HG03354 (cell line): ENCODE data around the gene CD59.
"Not testable (repeated sequence)": the region's sequence is repeated elsewhere in the genome, so short reads cannot be mapped to it uniquely, and the experiment has no call there.

Experiments used
- ATAC-seq: cut with Tn5 transposase; IDR thresholded peaks from one replicate; pipeline ENCODE4 v1.9.1; 2021; ENCODE audit warnings: mild to moderate bottlenecking; ENCODE audit not compliant: unreplicated experiment, poor library complexity, severe bottlenecking

The CD59 gene

DNA sequence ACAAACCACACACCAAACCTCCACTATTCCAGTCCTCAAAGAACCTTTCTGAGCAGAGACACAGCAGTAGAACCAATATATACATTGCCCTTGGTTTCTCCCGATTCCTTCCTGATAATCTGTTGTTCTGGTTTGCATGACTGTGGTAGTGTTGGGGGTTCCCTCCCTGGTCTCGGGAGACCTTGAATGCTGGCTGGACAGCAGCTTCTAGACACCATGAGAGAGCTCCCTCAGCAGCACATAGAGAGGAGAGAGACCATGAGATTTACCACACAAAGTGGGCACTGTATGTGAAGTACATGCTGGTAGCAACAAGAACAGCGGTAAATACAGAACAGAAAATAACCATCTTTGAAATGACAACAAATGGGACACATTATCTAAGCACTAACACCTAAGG is 38.2 kb downstream of the CD59 start:
- ATAC-seq: no peak

DNA sequence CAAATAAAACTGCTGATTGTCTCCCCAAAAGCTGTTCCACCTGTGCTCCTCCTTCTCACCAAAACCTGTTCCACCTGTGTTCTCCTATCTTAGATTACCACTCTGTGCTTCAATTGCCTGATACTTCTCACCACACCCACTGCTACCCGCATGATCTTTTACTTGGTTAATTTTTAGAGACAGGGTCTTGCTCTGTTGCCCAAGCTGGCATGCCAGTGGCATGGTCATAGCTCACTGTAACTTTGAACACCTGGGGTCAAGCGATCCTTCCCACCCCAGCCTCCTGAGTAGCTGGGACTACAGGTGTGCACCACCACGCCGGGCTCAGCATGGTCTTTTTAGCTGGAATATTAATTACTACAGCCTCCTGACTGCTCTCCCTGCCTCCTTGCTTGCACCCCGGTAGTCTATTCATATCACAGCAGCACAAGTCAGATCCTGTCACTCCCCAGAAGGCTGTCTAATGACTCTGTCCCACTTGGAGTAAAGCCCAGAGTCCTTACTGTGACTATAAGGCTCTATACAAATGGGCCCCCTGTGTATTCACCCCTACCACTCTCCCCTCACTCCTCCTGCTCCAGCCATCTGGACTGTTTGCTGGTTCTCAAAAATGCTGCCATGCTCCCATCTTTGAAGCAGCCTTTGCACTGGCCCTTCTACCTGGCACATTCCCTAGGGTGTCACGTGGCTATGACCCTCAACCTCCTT is 39.1 kb downstream of the CD59 start:
- no peak for ATAC-seq

DNA sequence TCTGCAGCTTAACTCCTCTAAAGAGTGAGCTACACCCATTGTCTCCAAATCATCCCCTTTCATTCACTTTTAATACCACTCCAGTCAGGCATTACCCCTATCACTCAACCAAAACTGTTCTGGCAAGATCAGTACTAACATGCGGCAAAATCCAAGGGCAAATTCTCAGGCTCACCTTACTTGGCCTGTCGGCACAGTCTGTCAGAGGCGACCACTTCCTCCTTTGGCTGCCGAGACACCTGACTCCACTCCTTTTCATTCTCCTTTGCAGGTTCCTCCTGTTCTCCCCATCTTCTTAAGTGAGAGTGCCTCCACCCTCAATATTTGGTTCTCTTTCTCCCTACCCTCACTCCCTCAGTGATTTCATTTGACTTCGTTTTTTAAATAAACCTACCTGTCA is 39.8 kb downstream of the CD59 start:
- no peak for ATAC-seq

DNA sequence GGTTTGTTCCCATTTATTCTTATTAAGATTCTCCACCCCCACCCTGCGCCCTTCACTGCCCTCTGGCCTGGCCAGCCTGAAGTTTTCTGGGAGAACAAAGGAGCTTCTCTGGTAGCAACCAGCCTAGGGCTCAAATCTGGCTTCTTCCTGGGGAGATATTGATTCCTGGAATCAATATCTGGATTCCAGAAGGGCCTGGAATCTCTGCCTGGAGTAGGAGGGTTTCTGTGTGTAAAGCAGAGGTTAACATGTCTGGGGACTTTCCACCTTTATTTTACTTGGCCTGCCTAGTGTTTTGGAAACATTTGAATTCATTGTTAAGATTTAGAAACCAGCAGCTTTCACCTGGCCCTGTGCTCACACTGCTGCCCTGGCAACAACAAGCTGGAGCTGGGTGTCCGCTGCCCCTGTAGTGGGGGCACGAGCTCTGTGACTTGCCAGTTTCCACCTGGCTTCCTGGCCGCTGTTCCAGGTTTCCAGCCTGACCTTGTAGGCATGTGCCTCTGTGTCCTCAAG is 41.1 kb downstream of the CD59 start:
- ATAC-seq: no peak

DNA sequence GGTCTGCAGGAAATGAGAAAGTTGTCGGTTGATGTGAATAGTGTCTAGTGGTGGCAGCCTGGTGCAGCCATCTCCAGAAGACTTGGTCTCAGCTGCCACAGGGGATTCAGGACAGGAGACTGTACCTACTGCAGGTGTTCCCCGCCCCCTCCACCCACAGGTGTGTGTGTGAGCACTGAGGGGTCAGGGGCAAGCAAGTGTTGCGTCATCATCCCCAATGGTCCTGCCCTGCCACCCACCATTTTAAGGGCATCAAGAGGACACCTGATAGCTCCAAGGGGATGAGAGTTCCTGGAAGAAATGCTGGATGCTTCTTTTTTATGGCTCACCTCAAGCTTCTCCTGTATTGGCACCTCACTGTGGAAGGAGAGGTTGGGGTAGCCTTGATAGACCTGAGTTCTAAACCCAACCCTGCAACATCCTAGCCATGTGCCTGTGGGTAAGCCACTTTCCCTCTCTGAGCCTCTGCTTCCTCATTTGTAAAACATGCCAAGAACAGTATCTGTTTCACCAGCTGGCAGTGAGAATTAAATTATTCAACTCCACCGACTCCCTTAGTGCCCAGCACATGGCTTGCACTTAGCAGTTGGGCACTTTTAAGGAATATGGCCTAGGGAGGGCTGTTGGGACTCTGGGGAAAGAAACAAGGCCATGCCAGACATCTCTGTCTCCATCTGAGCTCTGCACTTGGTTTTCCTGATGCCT is 41.7 kb downstream of the CD59 start:
- no peak for ATAC-seq

DNA sequence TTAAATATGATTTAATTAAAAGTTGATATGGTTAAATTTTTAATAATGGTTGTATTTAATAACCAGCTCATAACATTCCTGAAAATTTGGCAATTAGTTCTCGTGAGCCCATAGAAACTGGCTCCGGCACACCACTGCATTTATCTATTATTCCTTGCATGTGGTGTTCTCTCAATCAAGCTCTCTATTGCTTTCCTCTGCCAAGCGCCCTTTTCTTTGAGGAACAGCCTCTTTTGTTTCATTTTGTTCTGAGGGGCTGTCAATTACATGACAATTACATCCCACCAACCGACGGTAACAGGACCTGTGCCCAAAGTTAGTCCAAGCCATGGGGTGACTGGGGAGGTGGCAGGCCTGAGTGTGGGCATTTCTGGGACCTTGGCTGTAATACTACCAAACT is 43.7 kb downstream of the CD59 start:
- no peak for ATAC-seq

DNA sequence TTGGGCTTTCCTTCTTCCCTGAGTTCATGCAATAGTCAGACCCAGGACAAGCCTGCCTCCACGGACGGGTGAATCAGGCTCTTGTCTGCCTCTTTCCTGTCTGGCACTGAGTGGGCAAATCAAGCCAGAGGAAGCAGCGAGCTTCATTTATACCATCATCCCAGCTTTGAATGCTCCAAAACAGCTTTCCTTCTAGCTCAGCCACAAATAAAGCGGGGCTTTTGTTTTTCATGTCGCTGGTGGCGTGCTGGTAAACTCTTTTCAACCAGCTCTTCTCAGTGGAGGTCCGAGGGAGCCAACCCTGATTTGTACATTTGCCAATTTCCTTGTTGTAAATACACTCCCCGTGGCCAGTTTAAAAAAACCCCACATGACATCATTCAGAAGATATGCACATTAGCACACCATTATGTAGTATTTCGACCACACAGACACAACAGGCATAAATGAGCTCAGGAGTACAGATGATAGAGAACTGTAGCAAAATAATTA is 44.2 kb downstream of the CD59 start:
- no peak for ATAC-seq

DNA sequence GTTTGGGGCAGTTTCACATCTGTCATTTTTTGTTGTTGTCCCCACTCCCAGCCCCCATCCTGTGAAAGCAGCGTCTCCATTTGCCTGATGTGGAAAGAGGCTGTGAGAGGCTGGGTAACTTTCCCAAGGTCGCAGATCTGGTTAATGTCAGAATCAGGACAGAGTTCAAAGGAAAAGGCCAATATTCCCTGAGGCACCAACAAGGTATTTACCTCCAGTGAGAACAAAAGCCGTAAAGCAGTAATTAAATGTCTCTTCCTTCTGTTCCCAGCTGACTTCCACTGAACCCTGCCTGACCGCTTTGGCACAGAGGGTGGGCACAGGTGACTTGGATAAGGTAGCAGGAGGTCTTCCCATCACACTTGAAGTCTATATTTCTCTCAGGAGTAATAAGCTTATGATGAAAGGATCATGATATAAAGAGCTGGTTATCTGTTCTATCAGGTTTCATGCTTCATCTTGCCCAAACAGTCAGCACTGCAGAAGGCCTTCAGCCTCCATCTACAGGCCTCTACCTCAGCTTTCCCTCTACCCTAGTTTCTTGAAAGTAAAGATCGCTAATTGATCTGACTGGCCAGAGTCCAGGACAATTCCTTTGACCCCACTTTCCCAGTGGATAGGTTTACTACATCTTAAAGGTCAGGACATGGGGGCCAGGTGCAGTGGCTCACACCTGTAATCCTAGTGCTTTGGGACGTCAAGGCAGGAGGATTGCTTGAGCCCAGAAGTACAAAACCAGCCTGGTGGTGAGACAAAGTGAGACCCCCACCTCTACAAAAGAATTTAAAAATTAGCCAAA is 45.0 kb downstream of the CD59 start:
- ATAC-seq: no peak

DNA sequence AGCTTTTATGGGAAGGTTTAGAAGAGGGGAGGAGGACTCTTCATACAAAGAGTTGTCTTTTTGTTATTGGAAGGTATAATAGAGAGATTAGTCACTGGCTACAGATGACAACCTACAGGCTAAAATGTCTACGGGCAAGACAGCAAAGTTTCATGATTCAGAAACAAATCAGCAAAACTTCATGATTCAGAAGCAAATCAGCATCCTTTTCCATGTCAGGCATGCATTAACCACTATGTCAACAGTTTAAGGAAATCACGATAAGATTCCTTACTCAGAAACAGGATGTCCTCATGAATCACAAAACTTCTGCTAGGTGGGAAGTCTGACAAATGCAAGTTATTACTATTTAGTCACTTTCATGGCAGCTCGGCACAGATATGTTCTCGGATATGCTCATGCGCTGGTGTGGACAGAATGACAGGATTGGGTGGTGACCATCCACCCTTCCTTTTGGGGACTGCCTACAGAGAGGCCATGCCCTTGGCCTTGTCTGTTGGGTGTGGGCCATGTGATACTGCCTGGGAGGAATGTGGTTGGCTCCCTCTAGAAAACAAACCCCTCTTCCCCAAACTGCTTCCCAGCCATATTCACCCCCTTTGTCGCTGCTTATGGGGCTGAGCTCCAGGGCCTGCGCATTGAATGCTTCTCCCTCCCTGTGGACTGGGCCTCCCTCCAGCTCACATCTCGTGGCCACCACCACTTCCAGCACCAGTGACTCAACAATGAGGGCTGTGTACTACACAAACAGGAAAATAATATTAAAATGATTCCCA is 45.7 kb downstream of the CD59 start:
- ATAC-seq: no peak

DNA sequence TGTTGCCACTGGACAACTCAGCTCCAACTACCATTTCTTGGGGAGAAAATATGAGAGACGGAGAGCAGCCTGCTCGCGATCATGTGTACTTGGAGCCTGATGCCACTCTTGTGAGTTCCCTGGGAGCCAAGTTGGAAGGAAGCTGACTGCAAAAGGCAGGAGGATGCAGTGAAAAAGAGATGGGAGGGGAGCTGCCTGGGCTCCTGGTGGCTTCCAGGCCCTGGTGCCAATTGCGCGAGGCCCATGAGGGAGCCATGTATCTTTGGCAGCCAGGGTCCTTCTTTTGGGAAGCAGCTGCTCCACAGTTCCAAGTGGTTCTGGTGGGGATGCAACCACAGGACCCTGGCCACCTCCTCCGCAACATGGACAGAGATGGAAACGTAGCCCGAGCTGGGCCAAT is 46.7 kb downstream of the CD59 start:
- no peak for ATAC-seq

DNA sequence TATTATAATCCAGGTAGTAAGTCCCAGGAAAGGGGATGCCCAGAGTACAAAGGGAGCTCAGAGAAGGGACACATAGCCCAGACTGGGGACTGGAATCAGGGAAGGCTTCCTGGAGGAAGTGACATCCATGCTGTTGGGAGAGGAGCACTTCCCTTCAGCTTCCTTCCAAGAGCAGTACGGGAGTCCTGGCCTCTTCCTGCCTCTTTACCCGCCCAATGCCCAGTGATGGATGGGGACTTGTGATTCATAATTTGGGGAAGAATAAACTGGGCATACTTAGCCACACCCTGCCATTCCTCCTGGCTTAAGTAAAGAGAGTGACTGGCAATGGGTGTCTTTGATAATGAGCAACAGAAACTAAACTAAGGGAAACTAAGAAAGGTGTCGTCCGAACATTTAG is 47.1 kb downstream of the CD59 start:
- ATAC-seq: no peak

DNA sequence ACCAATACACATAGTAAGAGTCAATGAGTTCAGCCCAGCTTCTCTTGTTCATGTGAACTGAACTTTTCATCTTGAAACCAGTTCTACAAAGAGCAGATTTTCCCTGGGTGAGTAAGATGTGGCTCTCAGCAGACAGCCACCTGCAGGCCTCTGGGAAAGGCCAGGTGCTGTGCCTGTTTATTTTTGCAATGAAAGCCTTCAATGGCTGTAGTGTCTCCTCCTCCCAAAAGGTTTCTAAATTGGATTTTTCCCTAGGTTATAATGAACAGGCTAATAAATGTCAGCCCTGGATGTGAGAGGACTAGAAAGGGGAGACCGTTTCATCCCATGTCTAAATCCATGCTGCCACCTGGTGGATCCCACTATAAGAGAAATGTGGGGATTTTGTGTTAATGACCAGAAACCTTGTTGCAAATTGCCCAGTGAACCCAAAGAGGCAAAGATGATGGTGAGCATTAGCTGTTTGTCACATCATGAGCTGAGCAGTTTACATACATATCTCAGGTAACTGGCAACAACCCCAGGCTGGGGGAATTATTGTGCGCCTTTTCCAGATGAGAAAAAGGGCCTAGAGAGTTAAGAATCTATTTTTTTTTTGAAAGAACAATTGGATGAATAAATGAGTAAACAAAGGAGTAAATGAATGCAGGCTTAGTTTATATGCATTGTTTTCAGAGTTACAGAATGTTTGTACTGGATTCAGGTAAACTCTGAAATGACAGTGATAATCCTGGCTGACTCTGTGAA is 48.3 kb downstream of the CD59 start:
- ATAC-seq: no peak

DNA sequence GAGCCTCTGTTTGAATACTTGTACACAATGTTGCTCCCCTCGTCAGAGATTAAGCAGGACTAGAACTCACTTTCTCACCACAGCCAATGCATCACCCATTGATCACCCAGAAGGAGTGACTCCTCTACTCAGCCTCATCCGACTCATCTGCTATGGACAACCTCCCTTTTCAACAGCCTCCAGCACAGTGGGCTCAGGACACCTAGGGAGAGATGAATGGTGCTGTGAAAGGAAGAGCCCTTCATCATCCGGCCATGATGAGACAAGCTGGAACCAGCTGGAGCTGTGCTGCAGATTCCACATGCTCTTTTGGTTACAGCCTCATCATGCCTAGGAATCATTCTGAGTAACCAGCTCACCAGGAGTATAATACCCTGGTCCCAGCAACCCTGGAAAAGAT is 51.1 kb downstream of the CD59 start:
- no peak for ATAC-seq

DNA sequence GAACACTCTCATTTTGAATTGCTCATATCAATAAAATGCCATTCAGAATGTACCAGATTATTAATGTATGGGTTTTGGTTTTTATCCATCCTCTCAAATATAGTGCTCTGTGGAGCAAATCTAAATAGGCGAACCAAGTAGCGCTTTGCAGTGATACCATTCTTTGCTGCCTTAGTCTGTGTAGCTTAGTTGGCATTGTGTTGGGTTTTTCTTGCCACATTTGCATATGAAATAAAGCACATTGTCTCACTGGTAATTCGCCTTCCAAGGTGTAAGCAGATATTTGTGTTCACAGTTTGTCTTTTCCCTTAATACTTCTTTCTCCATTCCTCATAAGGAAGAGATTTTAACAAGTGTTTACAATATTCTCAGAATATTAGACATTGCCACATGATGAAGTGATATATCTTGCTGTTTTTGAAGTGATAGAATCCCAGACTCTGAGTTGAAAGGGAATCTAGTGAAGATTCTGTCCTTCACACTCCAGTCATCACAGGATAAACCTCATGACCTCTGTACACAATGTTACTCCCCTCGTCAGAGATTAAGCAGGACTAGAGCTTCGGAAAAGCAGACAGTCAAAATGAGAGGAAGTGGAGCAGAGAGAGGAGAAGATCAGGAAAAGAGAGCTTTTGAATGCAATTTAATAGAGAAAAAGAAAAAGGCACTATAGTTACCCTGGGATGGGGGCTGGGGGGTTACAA is 52.1 kb downstream of the CD59 start:
- no peak for ATAC-seq

DNA sequence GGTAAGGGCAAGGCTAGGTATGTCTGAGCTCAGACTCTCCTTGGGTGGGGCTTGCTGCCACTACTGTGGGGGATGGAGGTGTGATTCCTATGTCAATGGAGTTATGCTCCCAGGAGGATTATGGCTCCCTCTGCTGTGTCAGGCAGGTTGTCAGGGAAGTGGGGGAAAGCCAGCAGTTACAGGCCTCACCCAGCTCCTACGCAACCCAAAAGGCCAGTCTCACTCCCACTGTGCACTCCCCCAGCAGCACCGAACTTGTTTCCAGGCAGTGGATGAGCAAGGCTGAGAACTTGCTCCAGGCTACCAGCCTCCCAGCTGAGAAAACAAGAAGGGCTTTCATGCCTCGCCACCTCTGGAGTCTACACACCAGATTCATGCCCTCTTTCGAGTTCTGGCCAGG is 53.8 kb downstream of the CD59 start:
- ATAC-seq: no peak

DNA sequence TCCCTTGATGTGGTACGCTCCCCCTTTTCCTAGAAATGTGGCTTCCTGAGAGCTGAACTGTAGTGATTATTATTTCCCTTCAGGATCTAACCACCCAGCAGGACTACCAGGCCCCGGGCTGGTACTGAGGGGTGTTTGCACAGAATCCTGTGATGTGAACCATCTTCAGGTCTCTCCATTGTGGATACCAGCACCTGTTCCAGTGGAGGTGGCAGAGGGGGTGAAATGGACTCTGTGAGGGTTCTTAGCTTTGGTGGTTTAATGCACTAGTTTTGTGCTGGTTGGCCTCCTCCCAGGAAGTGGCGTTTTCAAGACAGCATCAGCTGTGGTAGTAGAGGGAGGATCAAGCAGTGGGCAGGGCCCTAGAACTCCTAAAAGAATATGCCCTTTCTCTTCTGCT is 54.2 kb downstream of the CD59 start:
- no peak for ATAC-seq

DNA sequence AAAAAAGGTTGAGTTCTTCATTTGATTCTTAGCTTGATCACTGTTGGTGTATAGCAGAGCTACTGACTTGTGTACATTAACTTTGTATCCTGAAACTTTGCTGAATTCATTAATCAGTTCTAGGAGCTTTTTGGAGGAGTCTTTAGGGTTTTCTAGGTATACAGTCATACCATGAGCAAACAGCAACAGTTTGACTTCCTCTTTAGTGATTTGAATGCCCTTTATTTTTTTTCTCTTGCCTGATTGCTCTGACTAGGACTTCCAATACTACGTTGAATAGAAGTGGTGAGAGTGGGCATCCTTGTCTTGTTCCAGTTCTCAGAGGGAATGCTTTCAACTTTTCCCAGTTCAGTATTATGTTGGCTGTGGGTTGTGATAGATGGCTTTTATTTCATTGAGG is 57.6 kb downstream of the CD59 start:
- ATAC-seq: not testable (repeated sequence)

DNA sequence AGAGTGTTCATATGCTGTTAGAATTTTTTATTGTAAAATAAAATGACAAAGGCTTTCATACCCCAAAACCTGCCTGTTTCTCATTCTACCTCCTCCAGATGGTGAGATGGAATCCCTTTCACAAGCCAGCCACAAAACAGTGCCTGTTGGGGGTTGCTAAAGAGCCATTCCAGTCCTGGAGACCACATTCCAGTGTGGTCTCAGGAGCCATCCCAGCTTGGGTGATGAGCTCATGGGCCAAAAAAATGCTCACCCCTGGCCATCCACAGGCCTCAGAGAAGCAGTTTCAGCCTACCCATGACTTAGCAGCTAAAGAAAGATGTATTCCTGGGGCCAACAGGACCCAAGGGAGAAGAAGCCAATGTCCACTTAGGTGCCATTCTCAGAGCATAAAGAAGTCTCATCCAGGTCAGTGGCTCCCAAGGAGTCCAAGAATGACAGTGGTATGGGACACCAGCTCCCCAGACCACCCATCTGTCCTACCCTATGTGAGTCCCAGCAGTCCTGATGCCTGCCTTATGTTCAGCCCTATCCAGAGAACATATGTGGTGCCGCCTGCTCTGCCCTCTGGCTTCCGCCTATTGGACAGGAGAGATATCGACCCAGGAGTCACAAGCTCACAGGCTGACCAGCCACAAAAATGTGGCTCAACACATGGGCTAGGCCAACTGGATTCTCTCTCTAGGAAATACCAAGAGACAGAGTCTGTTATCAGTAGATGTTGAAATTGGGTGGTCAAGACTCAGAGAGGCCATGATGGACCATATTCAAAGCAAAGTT is 62.0 kb downstream of the CD59 start:
- ATAC-seq: no peak
